IMR-90 (cell line): ENCODE data around the gene SLC29A2. TPM values are rescaled to one million over a fixed set of nuclear protein-coding genes. Genes with fewer than 3 reads are reported as not detected.

Source experiments
- USF2 ChIP-seq: fragments of 150-350 bp; IDR thresholded peaks from 2 replicates; pipeline ENCODE4 v1.6.1; 2017; ENCODE audit warnings: mild to moderate bottlenecking, antibody characterized with exemption, low read length, low read depth
- polyA plus RNA-seq, 3 experiments: library from polyadenylated mRNA; depleted of rRNA; stranded (reverse); fragments of >200 nt; gene quantifications; 2 replicates each; pipeline ENCODE4 v1.2.3, GENCODE V29; 2012; ENCODE audit warnings: low replicate concordance in 1 of 3
- total RNA-seq: library from RNA; depleted of rRNA; stranded (reverse); fragments of >200 nt; gene quantifications from 2 replicates; pipeline ENCODE4 v1.2.3, GENCODE V29; 2012

The SLC29A2 gene
- total and polyA plus RNA-seq, 2 of the 4 experiments (the other 2 are of a cell fraction): under 0.01 to 1.2 TPM

- TF ChIP-seq USF2: peak; percentile 77
Observed at GRCh38 chr11:66336234-66337102, 35.1 kb downstream of the SLC29A2 start, which contains the start of gene RIN1 (continued).
